Measurements from ENCODE around the gene BUB1.

The BUB1 gene

GRCh38 chr2:110679337-110679707, 1.5 kb upstream of the BUB1 start:
- no peak for TF ChIP-seq CTCF (IDR thresholded peaks at IDR 0.05; ENCODE audit: low read depth, low read length)
- no peak overlapping the region for H3K4me3 ChIP-seq (replicated peaks in 1 of 2; ENCODE audit: low read depth in 2 of 2, low read length in 2 of 2)
- peak; percentile 16 to 28 for DNase-seq (ENCODE audit: low read depth in 2 of 2)

GRCh38 chr2:110678457-110679336, 834 bp upstream of the BUB1 start:
- DNase-seq (ENCODE audit: low read depth in 2 of 2): peak; percentile 20 to 32
- H3K4me3 ChIP-seq (replicated peaks in 1 of 2; ENCODE audit: low read depth in 2 of 2, low read length in 2 of 2): peak overlapping the region; percentile 75 to 81
- TF ChIP-seq CTCF (IDR thresholded peaks at IDR 0.05; ENCODE audit: low read depth, low read length): no peak

- no peak for TF ChIP-seq CTCF (IDR thresholded peaks at IDR 0.05; ENCODE audit: low read depth, low read length)
- H3K4me3 ChIP-seq (replicated peaks in 1 of 2; ENCODE audit: low read depth in 2 of 2, low read length in 2 of 2): peak overlapping the region; percentile 75 to 81
These were observed 783 bp downstream of the BUB1 start for GRCh38 chr2:110677080-110677479.

GRCh38 chr2:110675679-110676078, 2.2 kb downstream of the BUB1 start:
- no peak for TF ChIP-seq CTCF (IDR thresholded peaks at IDR 0.05; ENCODE audit: low read depth, low read length)
- no peak for DNase-seq (ENCODE audit: low read depth in 2 of 2)
- H3K4me3 ChIP-seq (replicated peaks in 1 of 2; ENCODE audit: low read depth in 2 of 2, low read length in 2 of 2): no peak overlapping the region

More at GRCh38 chr2:110677080-110677479, 783 bp downstream of the BUB1 start:
- DNase-seq (ENCODE audit: low read depth in 2 of 2): peak in 1 of 2 donors; percentile 11

GRCh38 chr2:110674620-110675555, 3.0 kb downstream of the BUB1 start:
- TF ChIP-seq CTCF (IDR thresholded peaks at IDR 0.05; ENCODE audit: low read depth, low read length): no peak
- H3K4me3 ChIP-seq (replicated peaks in 1 of 2; ENCODE audit: low read depth in 2 of 2, low read length in 2 of 2): no peak overlapping the region
- DNase-seq (ENCODE audit: low read depth in 2 of 2): peak; percentile 62 to 72

- no peak for TF ChIP-seq CTCF (IDR thresholded peaks at IDR 0.05; ENCODE audit: low read depth, low read length)
- H3K4me3 ChIP-seq (replicated peaks in 1 of 2; ENCODE audit: low read depth in 2 of 2, low read length in 2 of 2): no peak overlapping the region
- no peak for DNase-seq (ENCODE audit: low read depth in 2 of 2)
These were observed 4.7 kb downstream of the BUB1 start for GRCh38 chr2:110673201-110673600.
